ENCODE data around the gene ATP8B4. TPM values are rescaled to one million over a fixed set of nuclear protein-coding genes. Genes with fewer than 3 reads are reported as not detected.

Gene ATP8B4
- total and polyA plus RNA-seq, 10 of the 15 experiments (the other 5 are each of a cell fraction or from before 2014, with no cell fraction given): 0.02 to 0.94 (median 0.19) TPM

DNA sequence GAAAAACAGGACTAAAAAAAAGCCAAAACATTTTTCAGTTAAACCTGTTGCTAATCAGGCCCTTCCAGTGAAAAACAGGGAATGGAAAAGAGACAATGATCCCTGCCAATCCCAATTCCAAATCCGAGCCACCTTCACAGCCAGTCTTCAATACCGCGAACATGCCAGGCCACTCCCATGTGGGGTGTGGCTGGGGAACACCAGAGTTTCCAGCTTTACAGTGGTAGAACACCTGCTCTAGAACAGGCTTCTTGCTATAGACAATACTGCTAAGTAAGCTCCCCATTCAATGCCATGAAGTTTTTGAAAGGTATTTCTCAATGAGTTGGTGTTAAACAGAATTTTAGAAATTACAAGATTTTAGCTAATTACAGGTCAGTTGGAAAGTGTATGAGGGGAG is 228.3 kb downstream of the ATP8B4 start:
- Histone ChIP-seq H3K4me1 (ENCODE audit: control insufficient read depth, insufficient read depth, low read length) (no peaks in the 10 kb centered on the region), H3K36me3 (ENCODE audit: control insufficient read depth in 2 of 2, insufficient read depth in 2 of 2, low read length in 1 of 2) (no peaks in the 10 kb centered on the region), H3K27ac (ENCODE audit: control insufficient read depth, insufficient read depth) (no peak overlapping the region), H4K20me1 (ENCODE audit: control insufficient read depth, insufficient read depth) (no peaks in the 10 kb centered on the region), H3K4me3 (no peak overlapping the region), H3K9ac (ENCODE audit: control insufficient read depth, insufficient read depth, low read length) (no peak overlapping the region), H3K4me2 (ENCODE audit: control insufficient read depth, insufficient read depth) (no peak overlapping the region), H2AFZ (ENCODE audit: control insufficient read depth, low read depth, low read length) (no peak overlapping the region), H3K27me3 (replicated peaks in 1 of 2; ENCODE audit: control insufficient read depth in 2 of 2, insufficient read depth in 2 of 2, low read length in 1 of 2) (no peaks in the 10 kb centered on the region), H3K9me3 (replicated peaks; ENCODE audit: control insufficient read depth, insufficient read depth, low read length) (no peaks in the 10 kb centered on the region), H3K79me2 (ENCODE audit: control insufficient read depth, insufficient read depth, low read length) (no peaks in the 10 kb centered on the region)
- RAD21 ChIA-PET (ENCODE audit: unreplicated experiment): no interaction called here
- intact Hi-C loops (cut with micrococcal nuclease; ENCODE audit: unreplicated experiment) (no loop called here), in situ Hi-C loops (cut with MboI) (no loop called here)
- ATAC-seq (no peak), DNase-seq (ENCODE audit: low read depth, low spot score) (no peak), FAIRE-seq (no peak)
- POLR2A ChIA-PET: no interaction called here
- SMC1A ChIA-PET (ENCODE audit: uncharacterized antibody, unreplicated experiment): no interaction called here
- WGBS (ENCODE audit: insufficient coverage, insufficient replicate concordance, low lambda C conversion rate, missing lambda C conversion rate): 76% methylated on average over 3 of the region's 3 CpGs
- CTCF ChIA-PET: no interaction called here
- no TSS peak for BruUV-seq (replicated peaks)
- TF ChIP-seq WRNIP1 (IDR thresholded peaks at IDR 0.05; ENCODE audit: borderline replicate concordance, low read depth, low read length) (no peak), ZSCAN29 (IDR thresholded peaks at IDR 0.05) (no peak), TCF3 (IDR thresholded peaks at IDR 0.05; ENCODE audit: borderline replicate concordance, insufficient read depth, low read depth, low read length) (no peak), ZBTB11 (CRISPR knock-in tag; IDR thresholded peaks at IDR 0.05) (no peak), POLR2AphosphoS2 (IDR thresholded peaks at IDR 0.05; ENCODE audit: low read depth, low read length) (no peak), RELA (IDR thresholded peaks at IDR 0.05; ENCODE audit: borderline replicate concordance, partially characterized antibody) (no peak), MYC (IDR thresholded peaks at IDR 0.05; ENCODE audit: insufficient read depth, insufficient read length, insufficient replicate concordance, low read length, severe bottlenecking) (no peak), ZBTB4 (CRISPR knock-in tag; IDR thresholded peaks at IDR 0.05) (no peak), BCL11A (IDR thresholded peaks at IDR 0.05; ENCODE audit: low read depth, low read length) (no peak), SUZ12 (IDR thresholded peaks at IDR 0.05; ENCODE audit: unreplicated experiment) (no peak), SPI1 (IDR thresholded peaks at IDR 0.05; ENCODE audit: borderline replicate concordance, insufficient read depth, low read depth, low read length) (no peak), RB1 (IDR thresholded peaks at IDR 0.05; ENCODE audit: borderline replicate concordance) (no peak), IKZF2 (IDR thresholded peaks at IDR 0.05) (no peak), TCF7 (IDR thresholded peaks at IDR 0.05; ENCODE audit: borderline replicate concordance) (no peak)
- TF ChIP-seq, protein P1, sequence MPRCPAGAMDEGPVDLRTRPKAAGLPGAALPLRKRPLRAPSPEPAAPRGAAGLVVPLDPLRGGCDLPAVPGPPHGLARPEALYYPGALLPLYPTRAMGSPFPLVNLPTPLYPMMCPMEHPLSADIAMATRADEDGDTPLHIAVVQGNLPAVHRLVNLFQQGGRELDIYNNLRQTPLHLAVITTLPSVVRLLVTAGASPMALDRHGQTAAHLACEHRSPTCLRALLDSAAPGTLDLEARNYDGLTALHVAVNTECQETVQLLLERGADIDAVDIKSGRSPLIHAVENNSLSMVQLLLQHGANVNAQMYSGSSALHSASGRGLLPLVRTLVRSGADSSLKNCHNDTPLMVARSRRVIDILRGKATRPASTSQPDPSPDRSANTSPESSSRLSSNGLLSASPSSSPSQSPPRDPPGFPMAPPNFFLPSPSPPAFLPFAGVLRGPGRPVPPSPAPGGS (IDR thresholded peaks at IDR 0.05; ENCODE audit: borderline replicate concordance, insufficient read depth, low read depth, low read length, poor library complexity, severe bottlenecking): no peak
- TF ChIP-seq, protein P2, sequence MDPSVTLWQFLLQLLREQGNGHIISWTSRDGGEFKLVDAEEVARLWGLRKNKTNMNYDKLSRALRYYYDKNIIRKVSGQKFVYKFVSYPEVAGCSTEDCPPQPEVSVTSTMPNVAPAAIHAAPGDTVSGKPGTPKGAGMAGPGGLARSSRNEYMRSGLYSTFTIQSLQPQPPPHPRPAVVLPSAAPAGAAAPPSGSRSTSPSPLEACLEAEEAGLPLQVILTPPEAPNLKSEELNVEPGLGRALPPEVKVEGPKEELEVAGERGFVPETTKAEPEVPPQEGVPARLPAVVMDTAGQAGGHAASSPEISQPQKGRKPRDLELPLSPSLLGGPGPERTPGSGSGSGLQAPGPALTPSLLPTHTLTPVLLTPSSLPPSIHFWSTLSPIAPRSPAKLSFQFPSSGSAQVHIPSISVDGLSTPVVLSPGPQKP (IDR thresholded peaks at IDR 0.05; ENCODE audit: low read depth, low read length): no peak

Measured in GM12878 (cell line).